Measurements from ENCODE around the gene SMO. TPM values are rescaled to one million over a fixed set of nuclear protein-coding genes. Genes with fewer than 3 reads are reported as not detected.

Gene SMO
- total RNA-seq, 1 experiment from 2014 or later, result 15.7 TPM

- Histone ChIP-seq H3K4me3 (ENCODE audit: low read length) (no peak overlapping the region), H3F3A (ENCODE audit: low read length, unreplicated experiment) (no peaks in the 10 kb centered on the region), H3K27ac (ENCODE audit: low read length) (no peak overlapping the region), H3K4me2 (ENCODE audit: low read length) (no peak overlapping the region), H3K9me2 (replicated peaks; ENCODE audit: low read length) (no peaks in the 10 kb centered on the region), H2AFZ (ENCODE audit: low read length) (no peak overlapping the region), H3K4me1 (ENCODE audit: insufficient read depth, low read length) (no peaks in the 10 kb centered on the region), H3K9ac (ENCODE audit: low read length) (no peak overlapping the region), H4K20me1 (ENCODE audit: low read length) (0 out of 2 replicates have a peak, but pooled peaks cover 3% of the 10 kb centered on the region), H3K9me3 (ENCODE audit: low read length) (no peaks in the 10 kb centered on the region), H3K36me3 (ENCODE audit: low read depth, low read length) (no peaks in the 10 kb centered on the region), H3K79me2 (ENCODE audit: low read length) (no peaks in the 10 kb centered on the region), H3K27me3 (ENCODE audit: low read length) (no peaks in the 10 kb centered on the region)
- DNase-seq (no peak), ATAC-seq (no peak)
- no TSS peak for BruUV-seq (replicated peaks)
- intact Hi-C loops (cut with micrococcal nuclease), result no loop called here
- CTCF ChIA-PET, result no interaction called here
- TF ChIP-seq EZH2phosphoT487 (IDR thresholded peaks at IDR 0.05; ENCODE audit: borderline replicate concordance, low read length), result no peak
- no peak for TF ChIP-seq EZH2 (IDR thresholded peaks at IDR 0.05; ENCODE audit: low read length, unreplicated experiment)
- TF ChIP-seq CTCF (conservative IDR thresholded peaks at IDR 0.05; ENCODE audit: low read depth, low read length), result no peak
- POLR2A ChIA-PET (ENCODE audit: unreplicated experiment), result no interaction called here
Measured at GRCh38 chr7:129199406-129199805, 11.0 kb downstream of the SMO start.

GRCh38 chr7:129202058-129202777 is 13.8 kb downstream of the SMO start:
- no peak for ATAC-seq
- Histone ChIP-seq H3K4me1 (ENCODE audit: insufficient read depth, low read length) (no peaks in the 10 kb centered on the region), H3K36me3 (ENCODE audit: low read depth, low read length) (no peaks in the 10 kb centered on the region), H3F3A (ENCODE audit: low read length, unreplicated experiment) (no peaks in the 10 kb centered on the region), H3K9me3 (ENCODE audit: low read length) (no peaks in the 10 kb centered on the region), H3K9me2 (replicated peaks; ENCODE audit: low read length) (no peaks in the 10 kb centered on the region), H4K20me1 (ENCODE audit: low read length) (no peaks in the 10 kb centered on the region), H3K4me2 (ENCODE audit: low read length) (no peak overlapping the region), H3K27me3 (ENCODE audit: low read length) (no peaks in the 10 kb centered on the region), H3K4me3 (ENCODE audit: low read length) (no peak overlapping the region), H3K27ac (ENCODE audit: low read length) (no peak overlapping the region), H3K9ac (ENCODE audit: low read length) (no peak overlapping the region), H3K79me2 (ENCODE audit: low read length) (no peaks in the 10 kb centered on the region), H2AFZ (ENCODE audit: low read length) (no peak overlapping the region)
- DNase-seq, result no peak
- TF ChIP-seq EZH2 (IDR thresholded peaks at IDR 0.05; ENCODE audit: low read length, unreplicated experiment), result no peak
- no peak for TF ChIP-seq CTCF (conservative IDR thresholded peaks at IDR 0.05; ENCODE audit: low read depth, low read length)
- no peak for TF ChIP-seq EZH2phosphoT487 (IDR thresholded peaks at IDR 0.05; ENCODE audit: borderline replicate concordance, low read length)
- CTCF ChIA-PET, result no interaction called here
- intact Hi-C loops (cut with micrococcal nuclease), result no loop called here
- BruUV-seq (replicated peaks), result no TSS peak
- POLR2A ChIA-PET (ENCODE audit: unreplicated experiment), result no interaction called here

GRCh38 chr7:129203050-129203741 is 14.8 kb downstream of the SMO start:
- no peaks in the 10 kb centered on the region for H3K9me3 ChIP-seq (ENCODE audit: low read length)
- intact Hi-C loops (cut with micrococcal nuclease), result no loop called here
- no TSS peak for BruUV-seq (replicated peaks)
- DNase-seq (no peak), ATAC-seq (no peak)
- no peak overlapping the region for H3K27ac ChIP-seq (ENCODE audit: low read length)
- H3K4me3 ChIP-seq (ENCODE audit: low read length), result no peak overlapping the region
- ChIA-PET CTCF (no interaction called here), POLR2A (ENCODE audit: unreplicated experiment) (no interaction called here)
- no peaks in the 10 kb centered on the region for H3K9me2 ChIP-seq (replicated peaks; ENCODE audit: low read length)
- no peaks in the 10 kb centered on the region for H3K4me1 ChIP-seq (ENCODE audit: insufficient read depth, low read length)
- H3K79me2 ChIP-seq (ENCODE audit: low read length), result no peaks in the 10 kb centered on the region
- no peak overlapping the region for H2AFZ ChIP-seq (ENCODE audit: low read length)
- H3K9ac ChIP-seq (ENCODE audit: low read length), result no peak overlapping the region
- H3K27me3 ChIP-seq (ENCODE audit: low read length), result no peaks in the 10 kb centered on the region
- H3K36me3 ChIP-seq (ENCODE audit: low read depth, low read length), result no peaks in the 10 kb centered on the region
- H4K20me1 ChIP-seq (ENCODE audit: low read length), result no peaks in the 10 kb centered on the region
- TF ChIP-seq EZH2phosphoT487 (IDR thresholded peaks at IDR 0.05; ENCODE audit: borderline replicate concordance, low read length) (no peak), EZH2 (IDR thresholded peaks at IDR 0.05; ENCODE audit: low read length, unreplicated experiment) (no peak)
- H3K4me2 ChIP-seq (ENCODE audit: low read length), result no peak overlapping the region
- no peaks in the 10 kb centered on the region for H3F3A ChIP-seq (ENCODE audit: low read length, unreplicated experiment)
